ENCODE data around the gene PICK1.
"Not testable (repeated sequence)": the region's sequence is repeated elsewhere in the genome, so short reads cannot be mapped to it uniquely, and the experiment has no call there.

PICK1 gene

GRCh38 chr22:38028344-38029130, 28.7 kb upstream of the PICK1 start:
- intact Hi-C loops (cut with DNase I): no loop called here
- peak in 5 of 42 donors; percentile 50 to 75 (median 65) for DNase-seq

- DNase-seq: no peak
- intact Hi-C loops (cut with DNase I): no loop called here
Observed at GRCh38 chr22:38029370-38029769, 27.8 kb upstream of the PICK1 start.

GRCh38 chr22:38029901-38030300, 27.3 kb upstream of the PICK1 start:
- intact Hi-C loops (cut with DNase I): no loop called here
- DNase-seq: peak in 2 of 42 donors; percentile 36 to 38

- DNase-seq: no peak
- intact Hi-C loops (cut with DNase I): no loop called here
Observed at GRCh38 chr22:38030311-38031133, 26.7 kb upstream of the PICK1 start.

GRCh38 chr22:38031491-38031890, 25.7 kb upstream of the PICK1 start:
- intact Hi-C loops (cut with DNase I): no loop called here
- peak in 3 of 42 donors; percentile 60 to 67 (median 66) for DNase-seq

DNA sequence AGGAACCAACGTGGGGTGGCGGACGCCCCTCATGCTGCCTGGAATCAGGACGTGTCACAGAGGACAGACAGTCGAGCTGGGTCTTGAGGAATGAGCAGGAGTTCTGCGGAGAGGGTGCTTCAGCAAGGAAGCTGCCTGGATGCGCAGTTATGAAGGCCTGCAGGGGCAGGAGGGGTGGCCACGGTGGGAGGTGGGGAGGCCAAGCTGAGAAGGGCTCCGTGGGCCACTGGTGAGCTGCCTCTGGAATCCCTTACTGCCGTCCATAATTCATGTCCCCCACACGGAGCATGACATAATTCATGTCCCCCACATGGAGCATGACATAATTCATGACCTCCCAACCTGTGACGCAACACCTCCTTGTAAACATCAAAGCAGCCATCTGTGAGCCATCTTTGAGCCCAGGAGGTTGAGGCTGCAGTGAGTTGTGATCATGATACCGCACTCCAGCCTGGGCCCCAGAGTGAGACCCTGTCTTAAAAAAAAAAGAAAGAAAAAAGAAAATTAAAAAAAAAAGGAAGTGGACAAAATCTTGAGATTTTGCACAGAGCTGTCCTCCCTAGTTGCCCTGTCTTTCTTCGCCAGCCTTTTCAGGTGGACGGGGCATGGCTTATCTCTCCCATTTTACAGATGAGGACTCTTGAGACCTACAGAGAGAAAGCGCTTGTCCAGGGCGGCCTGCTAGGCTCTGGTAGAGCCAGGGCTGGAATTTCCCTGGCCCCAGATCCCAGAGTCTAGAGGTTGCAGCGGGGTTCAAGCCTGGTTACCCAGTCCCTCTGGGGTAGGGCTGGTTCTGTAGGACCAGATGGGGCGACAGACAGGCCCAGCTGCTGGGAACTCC, 24.3 kb upstream of the PICK1 start:
- intact Hi-C loops (cut with DNase I): no loop called here
- DNase-seq: no peak

DNA sequence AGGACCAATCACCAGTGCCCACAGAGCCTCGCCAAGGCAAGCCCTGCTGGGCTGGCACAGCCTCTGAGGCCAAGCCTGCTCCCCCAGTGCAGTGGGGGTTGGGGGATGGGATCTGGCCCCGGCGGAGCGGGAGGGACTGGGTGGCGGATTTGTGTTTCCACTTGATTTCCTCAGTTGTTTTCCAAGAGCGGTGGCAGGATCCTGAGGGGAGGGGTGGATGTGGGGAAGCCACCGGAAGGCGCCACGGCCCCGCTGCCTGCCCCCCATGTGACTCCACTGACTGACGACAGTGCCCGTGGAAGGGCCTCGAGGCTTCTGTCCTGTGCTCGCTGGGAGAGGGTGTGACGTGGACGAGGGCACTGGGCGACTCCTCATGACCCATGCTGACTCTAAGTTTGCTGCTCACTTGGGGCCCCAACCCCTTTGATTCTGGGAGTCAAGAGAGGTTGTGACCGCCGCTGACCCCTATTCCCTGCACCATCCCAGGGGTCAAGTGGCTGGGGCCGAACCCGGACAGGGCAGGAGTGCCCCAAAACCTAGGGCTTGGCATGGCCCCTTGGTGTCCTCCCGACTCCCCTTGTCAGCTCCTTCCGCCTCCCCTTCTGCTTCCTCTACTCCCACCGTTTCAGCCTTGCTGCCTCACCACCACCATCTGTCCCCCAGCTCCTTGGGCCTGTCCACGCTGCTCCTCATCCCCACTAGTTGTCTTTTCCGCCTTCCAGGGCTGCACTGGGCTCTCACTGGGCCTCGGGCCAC, 23.5 kb upstream of the PICK1 start:
- DNase-seq: peak; percentile 79 to 97 (median 90)
- intact Hi-C loops (cut with DNase I): no loop called here

DNA sequence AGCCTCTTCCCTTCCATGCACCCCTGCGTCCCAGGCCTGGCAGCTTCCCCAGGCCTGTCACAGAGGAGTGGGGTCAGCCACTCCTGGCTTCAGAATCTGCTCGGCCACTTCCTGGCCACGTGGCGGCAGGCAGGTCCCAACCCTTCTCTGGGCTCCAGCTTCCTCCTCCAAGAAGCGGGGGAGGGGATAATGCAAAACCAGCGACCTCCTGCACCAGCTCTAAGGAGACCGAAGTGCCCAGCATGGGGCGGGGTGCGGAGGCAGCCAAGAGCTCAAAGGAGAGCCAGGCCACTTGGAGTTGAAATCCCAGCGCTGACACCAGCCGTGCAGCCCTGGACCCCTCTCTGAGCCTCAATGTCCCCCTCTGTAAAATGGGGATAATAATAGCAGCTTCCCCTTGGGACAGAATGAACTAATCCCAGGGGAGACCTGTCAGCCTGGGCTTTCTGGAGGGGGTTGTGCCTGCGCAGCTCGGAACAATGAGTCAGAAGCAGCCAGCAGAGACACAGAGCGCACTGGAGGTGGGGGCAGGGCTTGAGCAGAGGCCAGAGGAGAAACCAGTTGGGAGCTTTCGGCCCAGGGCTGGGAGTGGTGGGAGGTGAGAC, 22.8 kb upstream of the PICK1 start:
- DNase-seq: peak; percentile 79 to 96 (median 89)
- intact Hi-C loops (cut with DNase I): no loop called here

GRCh38 chr22:38034884-38035529, 22.2 kb upstream of the PICK1 start:
- no peak for DNase-seq
- intact Hi-C loops (cut with DNase I): no loop called here

- no peak for DNase-seq
- intact Hi-C loops (cut with DNase I): no loop called here
Observed at GRCh38 chr22:38035530-38035885, 21.7 kb upstream of the PICK1 start.

- no peak for DNase-seq
- intact Hi-C loops (cut with DNase I): no loop called here
Observed at GRCh38 chr22:38036392-38037062, 20.7 kb upstream of the PICK1 start.

DNA sequence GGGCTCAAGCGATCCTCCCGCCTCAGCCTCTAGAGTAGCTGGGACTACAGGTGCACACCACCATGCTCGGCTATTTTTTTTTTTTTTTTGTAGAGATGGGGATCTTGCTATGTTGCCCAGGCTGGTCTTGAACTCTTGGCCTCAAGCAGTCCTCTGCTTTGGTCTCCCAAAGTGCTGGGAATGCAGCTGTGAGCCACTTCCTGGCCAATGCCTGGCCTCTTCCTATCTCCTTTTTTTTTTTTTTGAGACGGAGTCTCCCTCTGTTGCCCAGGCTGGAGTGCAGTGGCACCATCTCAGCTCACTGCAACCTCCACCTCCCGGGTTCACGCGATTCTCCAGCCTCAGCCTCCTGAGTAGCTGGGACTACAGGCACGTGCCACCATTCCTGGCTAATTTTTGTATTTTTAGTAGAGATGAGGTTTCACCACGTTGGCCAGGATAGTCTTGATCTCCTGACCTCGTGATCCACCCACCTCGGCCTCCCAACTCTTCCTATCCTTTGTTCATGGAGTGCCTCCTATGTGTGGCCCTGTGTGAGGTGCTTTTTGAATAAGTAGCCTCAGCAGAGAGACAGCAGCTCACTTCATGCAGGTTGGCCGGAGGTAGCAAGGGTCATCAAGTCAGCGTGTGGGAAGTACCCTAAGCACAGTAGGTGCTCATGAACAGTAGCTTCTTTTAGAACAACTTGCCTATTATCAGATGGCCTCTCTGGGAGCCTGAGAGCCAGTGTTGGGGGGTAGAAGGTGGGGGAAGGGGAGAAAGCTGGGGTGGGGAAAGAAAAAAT, 19.6 kb upstream of the PICK1 start:
- DNase-seq; intact Hi-C loops (cut with DNase I): not testable (repeated sequence)

DNA sequence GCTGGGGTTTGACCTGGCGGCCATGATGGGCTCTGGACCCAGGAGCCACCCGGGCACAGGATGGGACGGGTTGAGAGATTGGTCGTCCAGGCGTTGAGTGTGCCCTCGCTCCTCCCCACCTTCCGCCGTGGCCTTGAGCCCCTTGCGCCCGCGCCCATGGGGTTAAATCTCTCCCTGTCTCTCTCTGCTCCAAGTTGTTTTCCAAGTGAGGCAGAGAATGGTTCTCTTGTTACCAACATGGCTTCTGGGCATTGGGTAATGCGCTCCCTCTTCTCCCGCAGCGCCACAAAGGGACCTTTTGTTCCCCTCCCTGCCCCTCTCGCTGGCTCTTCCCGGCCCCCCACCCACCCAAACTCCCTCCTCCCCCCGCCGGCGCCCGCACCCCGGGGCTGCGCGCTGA, 18.8 kb upstream of the PICK1 start:
- intact Hi-C loops (cut with DNase I): no loop called here
- DNase-seq: peak; percentile 71 to 94 (median 85)

DNA sequence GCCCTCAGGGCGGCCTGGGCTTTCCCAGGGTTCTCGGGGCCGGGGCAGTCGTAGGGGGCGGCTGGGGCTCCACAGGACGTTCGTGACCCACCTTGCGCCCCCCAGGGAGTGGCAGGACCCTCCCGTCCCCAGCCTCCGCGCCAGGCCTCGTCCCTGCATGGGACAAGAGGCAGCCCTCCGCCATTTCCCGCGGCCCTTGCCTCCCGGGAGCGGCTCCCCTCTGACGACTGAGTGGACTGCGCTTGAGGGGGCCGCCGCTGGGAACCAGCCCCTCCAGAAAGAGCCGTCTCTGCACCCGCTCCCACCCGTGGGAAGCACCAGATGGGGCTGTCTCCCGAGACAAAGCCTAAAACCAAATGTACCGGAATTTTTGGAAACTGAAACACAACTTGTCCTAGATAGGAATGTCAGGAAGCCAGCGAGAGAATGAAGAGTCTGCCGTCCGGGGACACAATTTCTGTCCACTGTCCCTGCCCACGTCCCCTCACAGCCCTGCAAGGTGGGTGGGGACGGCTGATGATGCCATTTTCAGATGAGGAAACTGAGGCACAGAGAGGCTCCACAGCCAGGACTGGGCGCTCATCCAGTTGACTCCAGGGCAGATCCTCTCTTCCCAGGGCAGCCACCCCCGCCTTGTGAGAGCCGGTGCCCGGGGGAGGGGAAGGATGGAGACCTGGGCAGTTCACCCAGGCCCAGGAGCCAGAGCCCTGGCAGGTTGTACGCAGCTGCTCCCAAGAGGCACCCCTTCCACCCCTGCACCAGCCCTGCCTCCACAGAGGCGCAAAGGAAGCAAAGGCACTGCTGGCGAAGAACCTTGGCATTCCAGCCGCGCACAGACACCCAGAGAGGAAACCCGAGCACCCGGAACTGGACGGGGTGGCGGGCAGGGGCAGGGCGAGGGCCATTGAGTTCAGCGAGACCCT, 18.1 kb upstream of the PICK1 start:
- DNase-seq: peak in 2 of 42 donors; percentile 16 to 27
- intact Hi-C loops (cut with DNase I): no loop called here

DNA sequence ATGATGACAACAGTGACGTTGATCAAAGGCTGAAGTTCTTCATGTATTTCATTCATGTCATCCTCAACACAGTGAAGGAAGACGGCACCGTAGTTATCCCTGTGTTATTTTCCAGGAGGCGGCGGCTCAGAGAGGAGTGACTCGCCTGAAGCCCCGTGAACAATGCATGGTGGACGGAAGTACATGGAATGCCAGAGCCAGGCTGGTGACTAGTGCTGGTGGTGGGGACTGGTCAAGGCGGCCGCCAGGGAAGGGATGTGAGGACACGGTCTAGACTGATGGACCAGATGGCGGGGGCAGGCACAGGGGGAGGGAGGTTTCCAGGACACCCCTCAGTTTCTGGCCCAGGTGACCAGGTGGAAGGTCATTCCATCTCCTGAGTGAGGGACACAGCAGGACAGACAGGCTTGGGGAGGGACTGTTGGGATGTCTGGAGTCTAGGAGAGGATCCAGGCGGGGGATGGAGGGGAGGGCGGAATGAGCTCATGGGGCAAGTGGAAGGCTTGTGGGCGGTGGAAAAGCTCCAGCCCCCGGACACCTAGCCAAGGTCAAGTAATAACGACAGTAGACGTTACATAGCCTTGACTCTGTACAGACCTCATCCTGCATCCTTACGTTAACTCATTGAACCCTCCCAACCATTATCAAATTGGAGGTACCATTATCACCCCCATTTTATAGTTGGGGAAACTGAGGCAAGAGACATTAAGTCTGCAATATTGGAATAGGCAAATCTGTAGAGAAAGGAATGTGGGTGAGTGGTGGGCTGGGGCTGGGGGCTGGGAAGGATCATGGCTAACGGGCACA, 16.0 kb upstream of the PICK1 start:
- DNase-seq: peak in 3 of 42 donors; percentile 10 to 76 (median 59)
- intact Hi-C loops (cut with DNase I): no loop called here

Measured in head of caudate nucleus (tissue), 42 donors.